HG02943 (cell line): Measurements from ENCODE around the gene MRPL55.

Experiments used
- ATAC-seq: cut with Tn5 transposase; IDR thresholded peaks from one replicate; pipeline ENCODE4 v1.9.1; 2021; ENCODE audit warnings: mild to moderate bottlenecking, low read depth, moderate library complexity; ENCODE audit not compliant: unreplicated experiment

Gene MRPL55

GRCh38 chr1:228060458-228061190 lies 48.5 kb downstream of the MRPL55 start:
- ATAC-seq = no peak

DNA sequence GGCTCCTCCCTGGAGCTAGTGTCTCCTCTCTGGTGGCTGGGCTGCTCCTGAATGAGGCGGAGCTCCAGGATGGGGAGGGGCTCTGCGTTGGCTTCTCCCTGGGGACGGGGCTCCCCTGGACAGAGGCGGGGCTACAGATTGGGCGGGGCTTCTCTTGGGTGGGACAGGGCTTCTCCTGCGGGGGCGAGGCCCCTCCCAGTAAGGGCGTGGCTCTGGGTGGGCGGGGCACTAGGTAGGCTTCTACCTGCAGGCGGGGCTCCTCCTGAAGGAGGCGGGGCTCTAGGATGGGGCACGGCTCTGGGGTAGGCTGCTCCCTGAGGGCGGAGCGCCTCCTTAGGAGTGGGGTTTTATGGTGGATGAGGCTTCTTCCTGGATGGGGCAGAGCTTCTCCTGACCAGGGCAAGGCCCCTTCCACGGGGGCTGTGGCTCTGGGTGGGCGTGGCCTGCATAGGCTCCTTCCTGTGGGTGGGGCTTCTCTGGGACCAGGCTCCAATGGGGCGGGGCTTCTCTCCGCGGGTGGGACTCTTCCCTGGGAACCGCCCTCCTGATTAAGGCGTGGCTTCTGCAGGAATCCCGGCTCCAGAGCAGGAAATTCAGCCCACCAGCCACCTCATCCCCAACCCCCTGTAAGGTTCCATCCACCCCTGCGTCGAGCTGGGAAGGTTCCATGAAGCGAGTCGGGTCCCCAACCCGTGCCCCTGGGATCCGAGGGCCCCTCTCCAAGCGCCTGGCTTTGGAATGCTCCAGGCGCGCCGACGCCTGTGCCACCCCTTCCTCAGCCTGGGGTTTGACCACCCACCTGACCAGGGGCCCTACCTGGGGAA lies 49.3 kb downstream of the MRPL55 start:
- no peak for ATAC-seq

DNA sequence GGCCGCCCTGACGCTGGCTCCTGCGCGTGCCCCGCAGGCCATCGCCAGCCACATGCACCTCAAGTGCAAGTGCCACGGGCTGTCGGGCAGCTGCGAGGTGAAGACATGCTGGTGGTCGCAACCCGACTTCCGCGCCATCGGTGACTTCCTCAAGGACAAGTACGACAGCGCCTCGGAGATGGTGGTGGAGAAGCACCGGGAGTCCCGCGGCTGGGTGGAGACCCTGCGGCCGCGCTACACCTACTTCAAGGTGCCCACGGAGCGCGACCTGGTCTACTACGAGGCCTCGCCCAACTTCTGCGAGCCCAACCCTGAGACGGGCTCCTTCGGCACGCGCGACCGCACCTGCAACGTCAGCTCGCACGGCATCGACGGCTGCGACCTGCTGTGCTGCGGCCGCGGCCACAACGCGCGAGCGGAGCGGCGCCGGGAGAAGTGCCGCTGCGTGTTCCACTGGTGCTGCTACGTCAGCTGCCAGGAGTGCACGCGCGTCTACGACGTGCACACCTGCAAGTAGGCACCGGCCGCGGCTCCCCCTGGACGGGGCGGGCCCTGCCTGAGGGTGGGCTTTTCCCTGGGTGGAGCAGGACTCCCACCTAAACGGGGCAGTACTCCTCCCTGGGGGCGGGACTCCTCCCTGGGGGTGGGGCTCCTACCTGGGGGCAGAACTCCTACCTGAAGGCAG lies 50.0 kb downstream of the MRPL55 start:
- no peak for ATAC-seq

- no peak for ATAC-seq
These were observed 50.7 kb downstream of the MRPL55 start for GRCh38 chr1:228058172-228058948.
